ENCODE results near the gene COL4A1.

GRCh38 chr13:110314516-110315245 lies 7.7 kb upstream of the COL4A1 start:
- TF ChIP-seq YY1 (IDR thresholded peaks at IDR 0.05; ENCODE audit: insufficient read depth, insufficient read length) (no peak), ZNF274 (IDR thresholded peaks at IDR 0.05; ENCODE audit: low read depth, low read length) (no peak), SUZ12 (IDR thresholded peaks at IDR 0.05; ENCODE audit: extremely low read depth, insufficient read depth, insufficient read length) (no peak)
